Loucy (cell line): Measurements from ENCODE around the gene DCAF11.

Experiments used
- H2AFZ ChIP-seq: fragments of 200-600 bp; sonication (generic); 2 replicates; pipeline ENCODE4 v1.6.0; 2016; ENCODE audit warnings: antibody characterized with exemption, mild to moderate bottlenecking, low read length, moderate library complexity
- H3F3A ChIP-seq: fragments of 200-600 bp; 2 replicates; pipeline ENCODE4 v1.6.0; 2016; ENCODE audit warnings: antibody characterized with exemption, low read depth, mild to moderate bottlenecking
- H3K27me3 ChIP-seq: fragments of 200-600 bp; sonication (generic); 2 replicates; pipeline ENCODE4 v1.6.1; 2014; ENCODE audit warnings: low read length, mild to moderate bottlenecking; ENCODE audit not compliant: insufficient read depth, poor library complexity, severe bottlenecking
- H3K36me3 ChIP-seq: fragments of 200-600 bp; sonication (generic); 2 replicates; pipeline ENCODE4 v1.6.1; 2016; ENCODE audit warnings: low read length; ENCODE audit not compliant: insufficient read depth
- H3K4me1 ChIP-seq: fragments of 200-600 bp; sonication (generic); 2 replicates; pipeline ENCODE4 v1.5.1; 2014; ENCODE audit warnings: low read length, mild to moderate bottlenecking; ENCODE audit not compliant: insufficient read depth, poor library complexity, severe bottlenecking
- H3K4me2 ChIP-seq: fragments of 200-600 bp; sonication (generic); 2 replicates; pipeline ENCODE4 v1.6.0; 2014; ENCODE audit warnings: antibody characterized with exemption, low read length, low read depth, mild to moderate bottlenecking; ENCODE audit not compliant: poor library complexity, severe bottlenecking
- H3K4me3 ChIP-seq: fragments of 200-600 bp; sonication (generic); 2 replicates; pipeline ENCODE4 v1.5.1; 2014; ENCODE audit warnings: low read length, mild to moderate bottlenecking, mixed read lengths; ENCODE audit not compliant: poor library complexity, severe bottlenecking
- H3K79me2 ChIP-seq: fragments of 200-600 bp; sonication (generic); 2 replicates; pipeline ENCODE4 v1.6.1; 2014; ENCODE audit warnings: low read length; ENCODE audit not compliant: insufficient read depth
- H3K9ac ChIP-seq: fragments of 200-600 bp; sonication (generic); 2 replicates; pipeline ENCODE4 v1.6.0; 2014; ENCODE audit warnings: mild to moderate bottlenecking, low read depth, low read length, moderate library complexity; ENCODE audit not compliant: poor library complexity, severe bottlenecking
- H3K9me2 ChIP-seq: fragments of 200-600 bp; sonication (generic); replicated peaks from 2 replicates; pipeline ENCODE4 v1.6.1; 2016; ENCODE audit warnings: low read depth, low read length, mixed read lengths
- H3K9me3 ChIP-seq: fragments of 200-600 bp; sonication (generic); 2 replicates; pipeline ENCODE4 v1.6.1; 2014; ENCODE audit warnings: mild to moderate bottlenecking, antibody characterized with exemption, low read length, low read depth; ENCODE audit not compliant: insufficient read depth
- H4K20me1 ChIP-seq: fragments of 200-600 bp; sonication (generic); 2 replicates; pipeline ENCODE4 v1.6.0; 2014; ENCODE audit warnings: antibody characterized with exemption, low read length, mild to moderate bottlenecking; ENCODE audit not compliant: insufficient read depth, poor library complexity, severe bottlenecking
- EZH2phosphoT487 ChIP-seq: fragments of 200-600 bp; IDR thresholded peaks from 2 replicates; pipeline ENCODE4 v1.6.1; 2018; ENCODE audit warnings: antibody characterized with exemption, mild to moderate bottlenecking, moderate library complexity, borderline replicate concordance
- TF ChIP-seq, protein P1 (sequence below): fragments of 200-600 bp; sonication (generic); conservative IDR thresholded peaks from 2 replicates; pipeline ENCODE4 v1.5.1; 2014; ENCODE audit warnings: mild to moderate bottlenecking, antibody characterized with exemption, low read length

Gene DCAF11

DNA sequence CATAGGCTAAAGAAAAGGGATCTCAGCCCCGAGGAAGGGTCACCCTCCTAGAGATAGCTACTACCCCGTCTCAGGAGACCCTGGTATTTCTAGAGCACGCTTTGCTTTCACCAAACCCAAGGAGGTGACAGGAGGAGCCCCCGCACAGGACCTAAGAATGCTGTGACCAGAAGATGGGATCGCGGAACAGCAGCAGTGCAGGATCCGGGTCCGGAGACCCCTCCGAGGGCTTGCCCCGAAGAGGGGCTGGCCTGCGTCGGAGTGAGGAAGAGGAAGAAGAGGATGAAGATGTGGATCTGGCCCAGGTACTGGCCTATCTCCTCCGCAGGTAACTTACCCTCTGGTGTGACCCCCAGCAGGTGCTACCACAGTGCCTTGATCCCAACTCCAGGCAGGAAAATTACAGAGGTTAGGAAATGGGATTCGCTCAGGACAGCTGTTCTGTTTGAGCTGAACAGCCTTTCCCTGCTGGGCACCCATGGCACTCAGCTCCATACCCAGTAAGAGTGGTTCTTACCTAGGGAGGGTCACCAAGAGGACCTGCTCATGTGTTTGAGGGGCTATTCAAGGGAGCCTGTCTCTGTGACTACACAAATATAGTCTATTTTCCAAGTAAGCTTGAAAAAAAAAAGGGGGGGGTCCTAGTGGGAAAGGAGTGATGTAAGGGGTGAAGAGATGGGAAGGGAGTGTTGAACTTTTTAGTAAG is 998 bp downstream of the DCAF11 start:
- peaks cover 19% of the 10 kb centered on the region for H3K4me1 ChIP-seq
- peaks cover 11% of the 10 kb centered on the region for H4K20me1 ChIP-seq
- H3K9ac ChIP-seq: peak overlapping the region; percentile 91
- no peaks in the 10 kb centered on the region for H3K27me3 ChIP-seq
- peaks cover 29% of the 10 kb centered on the region for H3K79me2 ChIP-seq
- H3K36me3 ChIP-seq: peaks cover 30% of the 10 kb centered on the region; the same call in 1 of the 2 replicates
- no peak for TF ChIP-seq EZH2phosphoT487
- no peaks in the 10 kb centered on the region for H3K9me2 ChIP-seq
- peak overlapping the region; percentile 91 for H3K4me3 ChIP-seq
- H3F3A ChIP-seq: peaks cover 6% of the 10 kb centered on the region; the same call in 1 of the 2 replicates
- H3K9me3 ChIP-seq: no peaks in the 10 kb centered on the region
- H2AFZ ChIP-seq: peak overlapping the region; percentile 79
- H3K4me2 ChIP-seq: peak overlapping the region; percentile 88

DNA sequence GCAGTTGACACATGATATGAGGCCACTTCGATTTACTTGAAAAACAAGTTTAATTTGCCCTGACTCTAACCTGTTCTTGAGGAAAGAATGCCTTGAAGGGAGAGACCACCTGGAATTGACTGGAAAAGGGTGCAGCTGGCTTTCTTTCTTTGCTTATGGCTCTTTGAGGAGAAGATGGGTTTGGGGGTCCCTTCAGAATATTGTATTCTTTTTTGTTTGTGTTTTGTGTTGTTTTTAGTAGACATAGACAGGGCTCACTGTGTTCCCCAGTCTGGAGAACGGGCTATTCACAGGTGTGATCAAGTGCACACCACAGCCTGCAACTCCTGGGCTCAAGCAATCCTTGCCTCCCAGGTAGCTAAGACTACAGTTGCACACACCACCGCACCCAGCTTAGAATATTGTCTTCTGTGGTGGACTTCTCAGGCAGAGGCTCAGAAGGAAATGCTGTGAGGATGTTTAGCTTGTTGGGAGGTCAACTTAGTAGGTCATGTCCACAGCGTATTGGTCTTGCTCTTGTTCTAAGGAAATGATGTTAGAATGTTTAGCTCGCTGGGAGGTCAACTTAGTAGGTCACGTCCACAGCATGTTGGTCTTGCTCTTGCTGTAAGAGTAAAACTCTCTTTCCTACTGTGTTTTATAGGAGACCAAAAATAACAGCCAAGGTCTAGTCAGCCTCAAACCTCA is 1.7 kb downstream of the DCAF11 start:
- no peaks in the 10 kb centered on the region for H3K27me3 ChIP-seq
- H3K4me3 ChIP-seq: peak overlapping the region; percentile 91
- peaks cover 37% of the 10 kb centered on the region for H3K36me3 ChIP-seq
- H3K9me3 ChIP-seq: no peaks in the 10 kb centered on the region
- H3K4me1 ChIP-seq: peaks cover 19% of the 10 kb centered on the region
- H4K20me1 ChIP-seq: peaks cover 11% of the 10 kb centered on the region
- H3K9ac ChIP-seq: peak overlapping the region; percentile 91
- no peaks in the 10 kb centered on the region for H3K9me2 ChIP-seq
- TF ChIP-seq, protein P1, sequence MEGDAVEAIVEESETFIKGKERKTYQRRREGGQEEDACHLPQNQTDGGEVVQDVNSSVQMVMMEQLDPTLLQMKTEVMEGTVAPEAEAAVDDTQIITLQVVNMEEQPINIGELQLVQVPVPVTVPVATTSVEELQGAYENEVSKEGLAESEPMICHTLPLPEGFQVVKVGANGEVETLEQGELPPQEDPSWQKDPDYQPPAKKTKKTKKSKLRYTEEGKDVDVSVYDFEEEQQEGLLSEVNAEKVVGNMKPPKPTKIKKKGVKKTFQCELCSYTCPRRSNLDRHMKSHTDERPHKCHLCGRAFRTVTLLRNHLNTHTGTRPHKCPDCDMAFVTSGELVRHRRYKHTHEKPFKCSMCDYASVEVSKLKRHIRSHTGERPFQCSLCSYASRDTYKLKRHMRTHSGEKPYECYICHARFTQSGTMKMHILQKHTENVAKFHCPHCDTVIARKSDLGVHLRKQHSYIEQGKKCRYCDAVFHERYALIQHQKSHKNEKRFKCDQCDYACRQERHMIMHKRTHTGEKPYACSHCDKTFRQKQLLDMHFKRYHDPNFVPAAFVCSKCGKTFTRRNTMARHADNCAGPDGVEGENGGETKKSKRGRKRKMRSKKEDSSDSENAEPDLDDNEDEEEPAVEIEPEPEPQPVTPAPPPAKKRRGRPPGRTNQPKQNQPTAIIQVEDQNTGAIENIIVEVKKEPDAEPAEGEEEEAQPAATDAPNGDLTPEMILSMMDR: no peak
- TF ChIP-seq EZH2phosphoT487: no peak
- peaks cover 6% of the 10 kb centered on the region; the same call in 1 of the 2 replicates for H3F3A ChIP-seq
- no peak overlapping the region for H2AFZ ChIP-seq
- peak overlapping the region; percentile 88 for H3K4me2 ChIP-seq
- H3K79me2 ChIP-seq: peaks cover 29% of the 10 kb centered on the region

DNA sequence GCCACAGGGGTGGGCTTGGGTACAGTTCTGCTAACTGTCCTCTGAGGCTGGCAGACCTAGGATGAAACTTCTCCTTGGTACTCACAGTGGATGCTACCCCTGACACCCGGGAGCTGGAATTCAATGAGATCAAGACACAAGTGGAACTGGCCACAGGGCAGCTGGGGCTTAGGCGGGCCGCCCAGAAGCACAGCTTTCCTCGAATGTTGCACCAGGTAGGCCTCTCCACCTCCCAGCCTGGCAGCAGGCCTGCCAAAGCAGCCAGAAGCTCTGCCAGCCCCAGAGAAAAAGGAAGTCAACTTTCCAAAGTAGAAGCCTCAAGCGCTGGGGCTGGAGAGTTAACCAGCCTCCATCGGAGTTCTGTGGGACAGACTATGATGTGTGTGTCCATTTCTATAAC is 2.6 kb downstream of the DCAF11 start:
- no peaks in the 10 kb centered on the region for H3K9me2 ChIP-seq
- peak overlapping the region; percentile 3 for H3K9ac ChIP-seq
- H3K9me3 ChIP-seq: no peaks in the 10 kb centered on the region
- peaks cover 19% of the 10 kb centered on the region for H3K4me1 ChIP-seq
- peaks cover 43% of the 10 kb centered on the region for H3K36me3 ChIP-seq
- peaks cover 6% of the 10 kb centered on the region; the same call in 1 of the 2 replicates for H3F3A ChIP-seq
- no peaks in the 10 kb centered on the region for H3K27me3 ChIP-seq
- peak overlapping the region; percentile 88 for H3K4me2 ChIP-seq
- H3K79me2 ChIP-seq: peaks cover 29% of the 10 kb centered on the region
- H2AFZ ChIP-seq: no peak overlapping the region
- TF ChIP-seq, protein P1: no peak
- TF ChIP-seq EZH2phosphoT487: no peak
- H4K20me1 ChIP-seq: peaks cover 11% of the 10 kb centered on the region
- H3K4me3 ChIP-seq: peak overlapping the region; percentile 91
